GM21447 (cell line): ENCODE results near the gene EMP2.
"Not testable (repeated sequence)": the region's sequence is repeated elsewhere in the genome, so short reads cannot be mapped to it uniquely, and the experiment has no call there.

ENCODE experiments used
- ATAC-seq: cut with Tn5 transposase; IDR thresholded peaks from one replicate; pipeline ENCODE4 v1.9.1; 2021; ENCODE audit not compliant: unreplicated experiment

EMP2 gene

DNA sequence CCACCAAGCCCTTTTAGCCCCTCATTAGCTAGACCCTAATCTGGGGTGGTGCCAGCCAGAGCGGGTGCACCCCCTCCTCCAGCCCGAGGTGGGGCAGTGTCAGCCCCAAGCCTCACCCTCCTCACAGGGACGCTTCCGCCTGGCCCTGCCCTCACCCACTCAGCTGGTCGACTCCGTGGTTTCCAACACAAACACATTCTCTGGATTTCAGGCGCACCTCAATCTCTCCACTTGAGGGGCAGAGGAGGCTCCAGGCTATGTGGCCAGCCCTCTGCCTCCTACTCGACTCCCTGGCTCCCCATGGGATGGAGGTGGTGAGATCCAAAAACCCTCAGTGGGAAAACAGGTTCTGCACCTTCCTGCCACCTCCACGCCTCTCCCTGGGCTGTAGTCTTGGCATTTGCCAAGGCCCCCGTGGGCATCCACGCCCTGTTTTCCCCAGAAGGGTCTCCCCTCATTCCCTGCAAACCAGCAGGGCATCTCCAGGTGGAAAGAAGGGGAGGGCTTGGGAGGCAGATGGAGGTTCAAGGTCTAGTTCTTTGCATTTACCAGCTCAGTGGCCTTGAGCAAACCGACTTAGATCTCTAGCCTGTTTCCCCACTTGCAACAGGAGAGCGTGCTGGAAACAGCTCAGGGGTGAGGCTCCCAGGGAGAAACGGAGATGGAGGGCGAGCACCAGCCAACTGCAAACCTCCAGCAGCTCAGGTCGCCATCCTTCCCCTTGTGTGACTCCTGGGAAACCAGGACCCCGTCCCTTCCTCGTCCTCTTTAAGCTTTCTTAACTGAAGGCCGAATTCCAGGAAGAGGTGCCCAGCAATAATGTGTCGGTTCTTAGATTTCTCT lies 1.7 kb downstream of the EMP2 start:
- no peak for ATAC-seq

DNA sequence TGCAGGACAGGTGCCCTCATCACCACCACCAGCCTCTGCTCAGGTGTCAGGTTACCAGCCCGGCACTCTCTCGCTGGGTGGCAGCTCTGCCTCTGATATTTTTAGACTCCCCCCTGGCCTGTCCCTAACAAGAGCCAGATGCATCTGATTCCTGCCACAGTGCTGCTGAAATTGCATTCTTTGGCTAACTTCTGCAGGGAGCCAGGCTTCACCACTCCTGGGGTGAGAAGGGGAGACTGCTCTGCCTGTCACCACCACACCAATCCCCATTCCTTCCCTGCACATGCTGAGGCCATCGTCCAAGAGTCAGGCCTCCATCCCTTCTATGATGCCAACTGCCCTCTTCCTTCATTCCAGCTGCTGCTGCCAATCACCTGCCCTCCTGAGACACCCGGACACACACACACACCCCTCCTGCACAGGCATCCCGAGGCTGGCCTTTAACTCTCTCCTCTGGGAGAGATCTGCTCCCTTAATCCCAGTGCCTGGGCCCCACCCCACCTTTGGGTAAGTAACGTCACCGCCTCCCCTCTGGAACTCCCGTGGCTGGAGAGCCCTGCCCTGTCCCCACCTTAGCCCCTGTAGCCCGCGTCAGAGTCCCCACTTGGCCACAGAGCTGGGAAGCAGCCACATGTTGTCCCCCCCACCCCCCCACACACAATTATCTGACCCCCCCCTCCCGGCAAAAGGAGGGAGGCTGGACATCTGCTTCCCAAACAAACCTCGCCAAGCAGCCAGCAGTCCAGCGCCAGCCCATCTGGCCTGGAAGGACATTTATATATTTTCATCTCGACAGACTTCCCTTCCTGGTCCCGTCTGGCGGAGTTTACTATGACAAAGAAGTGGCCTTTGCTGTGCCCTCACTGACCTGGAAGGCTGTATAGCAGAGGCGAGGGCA lies 2.8 kb downstream of the EMP2 start:
- no peak for ATAC-seq

DNA sequence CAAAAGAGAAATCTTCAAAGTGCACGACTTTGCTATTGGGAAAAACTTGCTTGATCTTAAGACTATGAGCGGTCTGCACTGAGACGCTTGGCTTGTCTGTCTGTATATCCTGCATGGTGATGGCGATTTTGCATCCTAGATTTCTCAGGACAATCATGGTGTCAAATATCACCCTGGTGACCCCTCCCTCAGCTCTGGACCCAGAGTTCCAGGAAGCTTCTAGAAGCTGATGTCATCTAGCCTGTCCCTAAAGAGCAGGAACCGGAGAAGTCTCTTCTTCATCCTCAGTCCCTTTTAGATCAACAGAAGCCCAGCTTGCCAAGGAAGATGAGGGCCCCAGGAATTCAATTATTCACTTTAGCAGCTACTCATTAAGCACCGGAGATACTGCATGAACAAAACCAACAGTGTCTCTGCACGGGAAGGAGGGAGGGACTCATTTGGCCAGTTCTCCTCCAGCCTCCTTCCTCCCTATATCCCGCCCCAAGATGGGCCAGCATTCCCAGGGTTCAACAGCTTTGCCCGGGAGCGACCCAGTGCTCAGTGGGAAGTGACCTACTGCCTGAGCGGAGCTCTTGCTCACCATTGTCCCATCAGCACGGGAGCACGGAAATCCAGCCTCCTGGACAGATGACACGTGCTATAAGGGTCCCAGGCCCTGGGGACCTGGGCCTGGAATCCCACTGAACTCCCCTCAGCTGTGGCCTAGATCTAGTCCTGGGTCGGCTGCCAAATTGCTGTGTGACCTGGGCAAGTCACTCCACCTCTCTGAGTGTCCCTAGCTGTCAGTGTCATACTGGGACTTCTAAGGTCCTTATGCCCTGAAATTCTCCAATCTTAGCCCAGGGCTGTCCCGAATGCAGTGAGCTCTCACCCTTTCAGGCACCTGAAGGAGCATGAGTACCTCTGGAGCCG lies 3.8 kb downstream of the EMP2 start:
- no peak for ATAC-seq

DNA sequence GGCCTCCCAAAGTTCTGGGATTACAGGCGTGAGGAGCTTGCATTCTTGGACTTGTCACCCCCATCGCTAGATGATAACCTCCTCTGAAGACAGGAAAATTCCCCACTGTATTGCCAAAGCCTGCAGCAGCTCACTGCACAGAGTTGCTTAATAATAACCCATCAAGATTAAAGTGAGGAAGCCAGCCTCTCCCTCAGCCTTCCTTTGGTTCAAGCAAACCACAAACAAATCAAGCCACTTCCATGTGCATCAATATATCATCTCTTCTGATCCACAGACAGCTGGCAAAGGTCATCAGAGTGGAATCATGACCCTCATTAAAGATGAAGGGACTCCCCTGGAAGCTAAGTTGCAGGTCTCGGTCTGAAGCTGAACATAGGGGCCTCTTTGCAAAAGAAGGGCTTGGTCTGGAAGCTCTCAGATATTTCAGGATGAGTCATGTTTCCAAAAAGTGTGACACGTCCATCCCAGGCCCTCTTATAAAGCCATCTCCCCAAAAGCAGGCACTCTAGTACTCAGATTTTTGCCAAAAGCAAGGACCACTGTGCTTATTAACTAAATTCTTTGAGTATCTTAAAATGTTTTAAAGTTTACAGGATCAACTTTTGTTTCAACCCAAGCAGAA lies 4.8 kb downstream of the EMP2 start:
- ATAC-seq = no peak

DNA sequence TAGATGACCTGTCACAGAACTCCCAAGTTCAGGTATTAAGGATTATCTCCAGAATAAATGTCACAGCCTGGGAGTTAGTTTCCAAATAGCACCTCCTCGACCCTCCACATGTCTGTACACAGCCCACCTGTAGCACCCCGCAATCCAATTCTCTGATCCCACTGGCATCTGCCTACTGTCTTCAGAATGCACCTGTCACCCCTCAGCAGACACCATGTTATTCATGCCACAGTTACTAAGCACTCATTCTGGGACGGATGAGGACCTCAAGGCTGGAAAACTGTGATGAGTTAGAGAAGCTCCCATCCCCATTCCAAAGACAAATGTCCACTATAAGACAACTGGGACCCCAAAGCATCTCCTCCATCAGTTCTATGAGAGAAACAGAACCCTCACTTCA lies 7.8 kb downstream of the EMP2 start:
- no peak for ATAC-seq

DNA sequence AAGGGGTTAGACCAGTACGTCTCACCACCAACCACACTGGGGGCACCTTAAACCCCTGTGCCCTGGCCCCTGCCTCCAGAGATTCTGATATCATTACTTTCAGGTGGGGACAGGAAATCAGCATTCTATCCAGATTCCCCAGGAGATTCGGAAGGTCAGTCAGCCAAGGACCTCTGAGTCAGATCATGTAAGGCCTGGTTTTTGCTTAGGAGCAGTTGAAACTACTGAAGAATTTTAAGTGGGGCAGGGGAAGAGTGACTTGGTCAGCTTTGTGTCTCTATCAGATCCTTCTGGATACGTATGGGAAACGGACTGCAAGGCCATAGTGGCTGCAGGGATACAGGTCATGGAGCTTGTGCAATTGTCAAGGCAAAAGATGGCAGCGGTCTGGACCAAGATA lies 9.0 kb downstream of the EMP2 start:
- no peak for ATAC-seq

DNA sequence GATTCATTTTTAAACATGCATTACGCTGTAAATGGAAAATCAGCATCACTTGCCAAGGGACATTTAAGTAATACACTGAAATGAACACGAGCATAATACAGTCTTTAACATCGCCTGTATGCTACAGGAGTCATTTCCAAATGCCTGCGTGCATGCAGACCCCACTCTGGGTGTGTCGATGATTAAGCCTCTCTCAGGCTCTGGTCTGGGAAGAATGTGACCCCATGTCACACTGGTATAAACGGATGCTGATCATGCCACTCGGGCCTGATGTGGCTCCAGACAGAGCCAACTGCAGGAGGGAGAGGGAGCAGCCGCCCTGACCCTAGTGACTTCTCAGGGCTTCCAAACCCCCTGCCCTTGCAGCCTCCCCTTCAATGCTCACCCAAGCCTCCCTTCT lies 10.8 kb downstream of the EMP2 start:
- no peak for ATAC-seq

DNA sequence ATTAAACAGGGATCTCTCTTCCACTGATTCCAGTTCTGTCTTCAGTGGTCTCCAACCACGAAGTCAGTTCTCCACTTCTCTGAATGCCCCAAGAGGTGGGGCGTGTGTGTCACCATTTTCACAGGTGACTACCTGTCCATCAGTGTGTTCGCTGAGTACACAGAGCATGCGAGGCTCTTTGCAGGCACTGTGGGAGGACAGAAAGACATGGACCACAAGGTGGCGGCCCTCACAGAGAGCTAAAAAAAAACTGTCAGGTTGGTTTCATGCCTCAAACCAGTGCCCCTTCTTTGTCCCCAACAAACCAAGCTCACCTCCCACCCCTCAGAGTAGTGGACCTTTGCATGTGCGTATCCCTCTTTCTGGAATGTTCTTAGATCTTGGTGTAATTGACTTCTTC lies 13.8 kb downstream of the EMP2 start:
- no peak for ATAC-seq

DNA sequence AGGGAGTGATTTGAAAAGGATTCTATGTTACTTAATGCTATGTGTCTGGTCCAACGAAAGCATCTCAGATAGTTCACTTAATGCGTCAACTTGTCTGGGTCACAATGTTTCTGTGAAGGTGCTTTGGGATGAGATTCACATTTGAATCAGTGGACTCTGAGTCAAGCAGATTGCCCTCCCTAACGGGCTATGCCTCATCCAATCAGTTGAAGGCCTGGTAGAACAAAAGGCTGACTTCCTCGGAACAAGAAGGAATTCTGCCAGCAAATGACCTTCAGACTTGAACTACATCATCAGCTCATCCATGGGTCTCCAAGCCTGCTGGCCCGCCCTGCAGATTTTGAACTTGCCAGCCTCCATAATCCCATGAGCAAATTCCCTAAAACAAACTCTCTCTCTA lies 15.2 kb downstream of the EMP2 start:
- ATAC-seq = no peak

DNA sequence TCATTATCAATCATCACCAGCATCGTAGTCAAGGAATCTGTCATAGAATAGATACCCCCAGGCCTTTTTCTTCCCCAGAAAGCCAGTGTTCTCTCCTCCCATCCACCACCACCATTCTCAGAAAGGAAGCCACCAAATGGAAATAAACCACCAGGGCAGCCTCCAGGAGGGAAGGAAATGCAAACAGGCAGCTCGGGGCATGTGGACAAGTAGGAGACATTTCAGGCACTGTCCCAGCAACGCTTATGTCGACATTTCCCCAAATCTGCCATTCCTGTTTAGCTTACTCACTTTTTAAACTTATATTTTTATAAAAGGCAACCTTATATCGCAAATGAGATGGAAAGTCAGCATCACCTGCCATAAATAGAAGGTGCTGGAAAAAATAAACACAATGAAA lies 15.8 kb downstream of the EMP2 start:
- no peak for ATAC-seq

DNA sequence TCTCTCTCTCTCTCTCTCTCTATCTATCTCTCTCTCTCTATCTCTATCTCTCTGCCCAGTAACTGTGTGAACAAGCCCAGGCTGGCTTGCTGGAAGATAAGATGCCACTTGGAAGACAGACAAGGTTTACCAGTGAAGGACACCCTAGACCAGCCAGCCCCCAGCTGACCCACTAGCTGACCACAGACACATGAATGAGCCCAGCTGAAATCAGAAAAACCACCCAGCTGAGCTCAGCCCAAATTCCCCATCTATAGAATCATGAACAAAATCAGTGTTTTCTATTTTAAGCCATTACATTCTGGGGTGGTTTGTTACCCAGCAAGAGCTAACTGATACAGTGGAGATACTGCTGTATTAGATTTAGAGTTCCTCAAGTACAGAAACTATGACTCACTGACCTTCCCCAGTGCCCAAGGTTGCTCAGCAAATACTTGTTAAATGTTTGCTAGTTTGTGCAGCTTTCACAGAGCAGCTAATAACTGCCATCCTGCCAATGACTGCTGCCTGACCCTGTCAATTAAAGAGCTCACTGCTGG lies 18.0 kb downstream of the EMP2 start:
- ATAC-seq = no peak

DNA sequence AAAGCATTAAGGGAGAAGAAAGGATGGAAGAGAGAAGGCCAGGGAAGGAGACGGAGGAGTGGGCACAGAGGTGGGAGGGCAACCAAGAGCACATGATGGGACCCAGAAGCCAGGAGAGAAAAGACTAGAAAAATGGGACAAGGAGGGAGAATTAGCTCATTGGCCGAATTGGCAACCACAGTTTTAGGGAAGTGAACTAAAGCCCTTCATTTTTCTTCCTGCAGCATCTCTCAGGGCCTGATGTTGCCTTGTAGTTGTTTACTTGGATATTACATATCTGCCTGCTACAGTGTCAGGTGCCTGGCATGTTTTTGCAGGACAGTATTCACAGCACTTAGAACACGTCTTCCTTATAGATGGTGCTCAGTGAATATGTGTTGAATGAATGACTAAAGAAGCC lies 19.0 kb downstream of the EMP2 start:
- no peak for ATAC-seq

DNA sequence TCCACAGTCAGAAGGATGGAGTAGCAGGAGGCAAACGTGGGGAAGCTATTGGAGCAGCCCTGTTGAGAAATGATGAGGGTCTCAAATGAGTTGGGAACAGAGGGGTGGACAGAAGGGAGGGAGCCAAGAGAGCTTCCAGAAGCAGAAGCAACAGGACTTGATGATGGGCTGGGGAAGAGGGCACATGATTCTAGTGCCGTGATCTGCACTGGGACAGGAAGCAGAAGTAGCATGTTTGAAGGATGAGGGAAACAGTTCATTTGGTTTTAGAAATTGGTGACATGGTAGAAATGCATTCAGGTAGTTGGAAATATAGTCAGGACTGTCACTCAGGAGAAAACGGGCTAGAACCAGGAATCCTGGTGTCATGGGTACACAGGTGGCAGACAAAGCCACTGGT lies 19.4 kb downstream of the EMP2 start:
- ATAC-seq = no peak

DNA sequence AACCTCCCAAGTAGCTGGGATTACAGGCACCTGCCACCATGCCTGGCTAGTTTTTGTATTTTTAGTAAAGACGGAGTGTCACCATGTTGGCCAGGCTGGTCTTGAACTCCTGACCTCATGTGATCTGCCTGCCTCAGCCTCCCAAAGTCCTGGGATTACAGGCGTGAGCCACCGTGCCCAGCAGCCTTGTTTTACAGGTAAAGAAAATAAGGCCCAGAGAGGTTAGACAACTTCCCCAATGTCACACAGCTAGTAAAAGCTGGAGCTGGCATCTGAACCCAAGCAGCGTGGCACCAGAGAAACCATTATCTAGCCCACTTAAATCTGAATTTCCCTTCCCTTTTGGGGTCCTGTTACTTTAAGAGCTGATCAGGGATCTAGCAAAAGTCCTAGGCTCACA lies 20.6 kb downstream of the EMP2 start:
- ATAC-seq = not testable (repeated sequence)

DNA sequence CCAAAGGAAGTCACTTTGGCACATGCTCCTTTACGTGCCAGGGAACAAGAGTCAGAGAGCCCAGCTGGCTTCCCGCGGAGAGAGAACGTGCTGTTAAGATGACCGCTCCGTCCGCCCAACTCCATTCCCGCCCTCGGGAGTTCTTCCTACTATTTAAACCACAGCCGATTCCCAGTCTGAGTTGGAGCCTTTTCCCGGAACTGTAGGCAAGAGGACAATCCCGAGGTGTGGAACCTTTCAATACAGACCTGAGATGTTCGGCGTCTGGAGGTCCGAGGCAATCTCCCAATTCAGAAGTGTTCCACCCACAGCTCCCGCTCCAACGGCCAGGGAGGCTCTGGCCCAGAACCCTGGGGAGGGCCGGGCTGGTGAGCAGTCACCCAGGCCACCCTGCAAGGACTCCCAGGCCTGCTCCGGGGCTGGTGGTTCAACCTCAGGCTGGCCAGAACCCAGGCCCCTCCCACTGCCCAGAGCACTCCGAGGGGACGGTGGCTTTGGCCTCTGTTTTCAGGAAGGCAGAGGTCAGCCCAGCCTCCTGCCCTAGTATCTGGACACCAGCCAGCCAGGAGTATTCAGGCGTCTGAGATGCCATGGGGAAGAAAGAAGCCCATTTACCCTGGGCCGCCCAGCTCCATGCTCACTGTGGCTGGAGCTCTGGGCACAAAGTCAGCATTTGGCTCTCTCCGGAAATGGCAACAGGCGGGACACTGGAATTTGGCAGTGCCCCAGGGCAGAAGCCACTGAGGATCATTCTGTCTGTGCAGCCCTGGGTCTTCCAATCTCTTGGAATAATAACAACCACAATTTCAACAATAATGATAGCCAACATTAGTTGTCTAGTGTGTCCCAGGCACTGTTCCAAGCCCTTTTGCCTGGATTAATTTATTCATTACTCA lies 21.4 kb downstream of the EMP2 start:
- no peak for ATAC-seq

DNA sequence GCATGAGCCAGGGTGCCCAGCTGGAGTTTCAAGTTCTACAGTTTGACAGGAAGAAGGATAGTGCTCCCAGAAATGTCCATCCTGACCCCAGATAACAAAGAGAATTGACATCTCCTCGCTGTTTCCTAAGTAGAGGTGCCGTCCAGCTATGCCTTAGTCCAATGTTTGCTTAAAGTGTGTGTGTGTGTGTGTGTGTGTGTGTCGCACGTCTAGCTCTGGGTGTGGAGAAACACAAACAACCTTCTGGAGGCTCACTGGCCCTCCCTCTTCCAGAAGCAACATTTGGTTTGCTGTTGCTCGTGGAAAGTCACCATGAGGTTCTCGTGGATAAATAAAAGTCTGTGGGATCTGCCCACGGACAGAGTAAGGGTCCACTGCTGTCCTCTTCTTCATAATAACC lies 22.1 kb downstream of the EMP2 start:
- no peak for ATAC-seq

DNA sequence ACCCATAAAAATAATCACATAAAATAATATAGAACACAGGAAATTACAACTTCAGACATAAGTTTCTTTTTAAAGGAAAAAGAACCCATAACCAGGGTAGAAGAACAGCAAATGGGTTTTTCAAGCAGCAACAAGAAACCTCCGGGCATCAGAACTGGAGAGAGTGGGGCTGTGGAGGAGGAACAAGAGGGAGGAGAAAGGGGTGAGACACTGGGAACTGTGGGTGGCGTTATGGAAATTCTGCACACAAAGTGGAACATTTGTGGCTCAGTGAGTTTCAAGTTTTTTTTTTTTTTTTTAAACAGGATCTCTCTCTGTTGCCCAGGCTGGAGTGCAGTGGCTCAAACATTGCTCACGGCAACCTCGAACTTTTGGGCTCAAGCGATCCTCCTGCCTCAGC lies 22.6 kb downstream of the EMP2 start:
- ATAC-seq = no peak

DNA sequence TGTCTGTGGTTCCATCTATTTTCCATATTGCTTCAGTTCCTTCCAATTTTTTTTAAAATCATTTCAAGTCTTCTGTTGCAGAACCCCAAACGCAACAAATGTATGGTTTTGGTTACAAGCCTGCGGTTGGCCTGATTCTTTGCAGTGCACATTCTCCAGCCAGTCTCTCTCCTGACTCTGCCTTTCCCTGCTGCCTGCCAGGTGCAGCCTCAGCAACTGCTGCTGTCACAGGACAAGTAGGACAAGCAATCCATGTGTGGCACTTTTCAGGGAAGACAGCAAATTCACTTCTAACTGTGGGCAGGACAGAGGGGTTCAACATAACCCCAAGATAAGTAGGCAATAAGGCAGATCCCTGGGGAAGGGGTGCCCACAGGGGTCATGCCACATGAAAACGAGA lies 24.2 kb downstream of the EMP2 start:
- no peak for ATAC-seq

DNA sequence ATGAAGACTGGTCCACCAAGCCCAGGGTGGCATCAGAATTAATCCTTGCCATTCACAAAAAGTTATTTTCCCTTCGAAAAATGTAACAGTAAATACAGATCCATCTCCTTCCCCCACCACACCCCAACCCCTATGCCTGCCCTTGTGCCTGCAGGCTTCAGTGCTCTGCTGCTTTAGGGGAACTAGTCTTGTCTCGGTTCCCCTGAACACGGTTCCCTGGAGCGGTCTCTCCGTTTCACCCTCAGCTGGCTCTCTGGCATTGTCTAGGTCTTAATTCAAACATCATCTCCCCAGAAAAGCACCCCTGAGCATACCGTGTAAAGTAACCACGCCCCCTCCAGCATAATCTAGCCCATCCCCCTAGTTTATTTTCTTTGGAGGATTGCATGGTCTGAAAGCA lies 25.8 kb downstream of the EMP2 start:
- ATAC-seq = no peak
